ENCODE data around the gene TRIO. TPM values are rescaled to one million over a fixed set of nuclear protein-coding genes. Genes with fewer than 3 reads are reported as not detected.

TRIO gene
- polyA plus RNA-seq, 1 of the 3 experiments (the other 2 are of a cell fraction), result 229 TPM

GRCh38 chr5:14408969-14409586 is 265.9 kb downstream of the TRIO start:
- CTCF ChIA-PET, result interaction anchor here (0.7 to 1.0 kb wide), 3 partner anchors 9 to 45 kb away, joined by 3 to 4 read pairs (median 3); no protein-coding TSS in a partner anchor
- no peaks in the 10 kb centered on the region for H4K20me1 ChIP-seq (ENCODE audit: insufficient read depth)
- H3K9ac ChIP-seq, result peak overlapping the region; percentile 13; the same call in 1 of the 2 replicates
- no peaks in the 10 kb centered on the region for H3K9me3 ChIP-seq
- H2AFZ ChIP-seq (ENCODE audit: low read depth), result no peak overlapping the region
- peaks cover 27 to 40% of the 10 kb centered on the region in 2 experiments for H3K36me3 ChIP-seq (replicated peaks in 1 of 2; ENCODE audit: control insufficient read depth in 1 of 2, insufficient read depth in 2 of 2, low read length in 1 of 2)
- peaks cover 70% of the 10 kb centered on the region for H3F3A ChIP-seq (replicated peaks; ENCODE audit: insufficient read depth)
- H3K79me2 ChIP-seq (ENCODE audit: insufficient read depth), result peaks cover 74% of the 10 kb centered on the region
- no peaks in the 10 kb centered on the region for H3K9me2 ChIP-seq
- peaks cover 58 to 74% of the 10 kb centered on the region in 2 experiments for H3K4me1 ChIP-seq (ENCODE audit: control insufficient read depth in 1 of 2, insufficient read depth in 2 of 2, low read depth in 1 of 2, low read length in 1 of 2)
- 82% methylated on average over 14 of the region's 14 CpGs for WGBS (ENCODE audit: low lambda C conversion rate)
- no peaks in the 10 kb centered on the region for H3K27me3 ChIP-seq (ENCODE audit: insufficient read depth)
- peak overlapping the region; percentile 98 to 100 for H3K27ac ChIP-seq (ENCODE audit: low read depth in 2 of 2, low read length in 1 of 2)
- H3K4me2 ChIP-seq, result peak overlapping the region; percentile 62; the same call in 1 of the 2 replicates
- no peak for DNase-seq
- no peak overlapping the region for H3K4me3 ChIP-seq (ENCODE audit: low read depth in 2 of 2, low read length in 1 of 2)
- no peak for TF ChIP-seq IRF3 (IDR thresholded peaks at IDR 0.05; ENCODE audit: low read depth, low read length)
- no peak for TF ChIP-seq CHD2 (IDR thresholded peaks at IDR 0.05; ENCODE audit: low read length, partially characterized antibody)
- TF ChIP-seq REST (IDR thresholded peaks at IDR 0.05; ENCODE audit: low read depth, low read length), result no peak
- no peak for TF ChIP-seq ZBTB33 (IDR thresholded peaks at IDR 0.05; ENCODE audit: borderline replicate concordance, low read depth)
- TF ChIP-seq USF1 (IDR thresholded peaks at IDR 0.05; ENCODE audit: borderline replicate concordance, low read depth), result no peak
- peak; percentile 20; the same call in 1 of the 2 replicates for TF ChIP-seq FOSL2 (IDR thresholded peaks at IDR 0.05; ENCODE audit: borderline replicate concordance, low read depth)
- peak; percentile 45 for TF ChIP-seq CTCF (IDR thresholded peaks at IDR 0.05)
- no peak for TF ChIP-seq EZH2phosphoT487 (IDR thresholded peaks at IDR 0.05; ENCODE audit: borderline replicate concordance, low read depth)
- TF ChIP-seq NRF1 (IDR thresholded peaks at IDR 0.05; ENCODE audit: low read depth, low read length), result no peak
- no peak for TF ChIP-seq FOXM1 (IDR thresholded peaks at IDR 0.05; ENCODE audit: low read depth)
- TF ChIP-seq MEF2A (IDR thresholded peaks at IDR 0.05; ENCODE audit: borderline replicate concordance, low read depth), result no peak
- TF ChIP-seq EP300 (IDR thresholded peaks at IDR 0.05; ENCODE audit: borderline replicate concordance in 1 of 2, low read depth in 1 of 2, low read length in 1 of 2), result no peak
- TF ChIP-seq GABPA (IDR thresholded peaks at IDR 0.05; ENCODE audit: low read depth), result no peak
- TF ChIP-seq SMC3 (IDR thresholded peaks at IDR 0.05; ENCODE audit: low read depth, low read length), result no peak
- TF ChIP-seq MAX (IDR thresholded peaks at IDR 0.05; ENCODE audit: low read depth), result no peak
- TF ChIP-seq MXI1 (IDR thresholded peaks at IDR 0.05; ENCODE audit: low read depth, low read length), result no peak
- TF ChIP-seq ELF1 (IDR thresholded peaks at IDR 0.05), result no peak
- POLR2A ChIA-PET, result no interaction called here
